Cerebellar cortex (tissue), 1 donor: Measurements from ENCODE around the gene ANKLE1.
"Not testable (repeated sequence)": the region's sequence is repeated elsewhere in the genome, so short reads cannot be mapped to it uniquely, and the experiment has no call there.

Experiments
- DNase-seq: peaks from one replicate; pipeline ENCODE4 v3.0.0-alpha.2; 2015; ENCODE audit warnings: low spot score

ANKLE1 gene

GRCh38 chr19:17282488-17283125 lies 906 bp downstream of the ANKLE1 start:
- DNase-seq = peak; percentile 85

GRCh38 chr19:17283504-17283996 lies 1.8 kb downstream of the ANKLE1 start:
- no peak for DNase-seq

DNA sequence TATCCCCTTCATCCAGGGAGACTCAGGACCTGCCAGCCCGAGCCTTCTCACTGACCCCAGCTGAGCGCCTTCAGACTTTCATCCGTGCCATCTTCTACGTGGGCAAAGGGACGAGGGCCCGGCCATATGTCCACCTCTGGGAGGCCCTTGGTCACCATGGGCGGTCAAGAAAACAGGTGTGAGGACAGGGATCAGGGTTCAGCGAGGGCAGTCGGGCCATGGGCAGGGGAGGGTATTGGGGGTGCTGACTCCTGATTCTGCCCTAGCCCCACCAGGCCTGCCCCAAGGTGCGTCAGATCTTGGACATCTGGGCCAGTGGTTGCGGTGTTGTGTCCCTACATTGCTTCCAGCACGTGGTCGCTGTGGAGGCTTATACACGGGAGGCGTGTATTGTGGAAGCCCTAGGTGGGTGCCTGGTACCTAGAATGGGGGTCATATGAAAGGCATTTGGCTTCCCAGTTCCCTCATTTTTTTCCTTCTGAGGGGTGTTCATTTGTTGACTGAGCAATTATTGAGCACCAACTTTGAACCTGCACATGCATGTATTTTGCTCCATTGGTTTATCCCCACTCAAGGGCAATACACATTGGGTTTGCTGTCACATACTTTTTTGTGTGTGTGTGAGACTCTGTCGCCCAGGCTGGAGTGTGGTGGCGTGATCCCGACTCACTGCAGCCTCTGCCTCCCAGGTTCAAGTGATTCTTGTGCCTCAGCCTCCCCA lies 3.9 kb downstream of the ANKLE1 start:
- DNase-seq = no peak

DNA sequence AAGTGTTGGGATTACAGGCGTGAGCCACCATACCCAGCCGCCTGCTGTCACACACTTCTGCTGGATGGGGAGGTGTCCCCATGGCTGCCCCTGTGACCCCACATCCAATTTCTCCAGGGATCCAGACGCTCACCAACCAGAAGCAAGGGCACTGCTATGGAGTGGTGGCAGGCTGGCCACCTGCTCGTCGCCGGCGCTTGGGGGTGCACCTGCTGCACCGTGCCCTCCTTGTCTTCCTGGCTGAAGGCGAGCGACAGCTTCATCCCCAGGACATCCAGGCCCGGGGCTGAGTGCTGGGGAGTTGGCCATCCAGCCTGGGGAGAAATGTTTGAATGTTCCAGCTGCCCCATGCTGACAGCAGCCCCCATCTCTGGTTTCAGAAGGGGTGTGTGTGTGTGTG lies 4.6 kb downstream of the ANKLE1 start:
- no peak for DNase-seq

DNA sequence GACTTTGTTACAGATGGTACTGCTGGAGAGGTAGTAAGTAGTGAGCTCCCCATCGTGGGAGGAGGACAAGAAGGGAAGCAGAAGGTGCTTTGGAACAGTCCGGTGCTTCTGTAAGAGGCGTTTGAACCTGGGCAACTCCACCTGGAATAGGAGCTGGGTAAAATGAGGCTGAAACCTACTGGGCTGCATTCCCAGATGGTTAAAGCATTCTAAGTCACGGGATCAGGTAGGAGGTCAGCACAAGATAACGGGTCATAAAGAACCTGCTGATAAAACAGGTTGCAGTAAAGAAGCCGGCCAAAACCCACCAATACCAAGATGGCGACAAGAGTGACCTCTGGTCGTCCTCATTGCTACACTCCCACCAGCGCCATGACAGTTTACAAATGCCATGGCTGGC lies 5.1 kb downstream of the ANKLE1 start:
- DNase-seq = no peak

DNA sequence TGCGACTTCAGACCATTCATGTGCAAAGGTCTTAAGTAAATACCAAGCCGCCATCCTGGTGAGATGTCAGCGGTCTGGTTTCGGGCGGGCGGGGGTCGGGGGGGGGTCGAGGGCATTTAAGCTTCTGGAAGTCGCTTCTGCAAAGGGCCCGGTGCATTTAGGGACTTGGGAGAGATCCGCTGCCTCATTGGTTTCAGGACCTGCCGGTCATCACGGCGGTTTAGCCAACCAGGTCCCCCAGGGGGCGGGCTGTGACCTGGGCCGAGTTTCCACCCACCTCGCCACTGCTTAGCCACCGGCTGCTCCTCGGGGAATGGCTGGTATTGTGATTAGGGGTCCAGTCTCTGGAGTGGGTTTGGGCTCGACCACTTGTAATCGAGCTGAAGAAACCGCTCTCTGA lies 7.8 kb downstream of the ANKLE1 start:
- peak; percentile 66 for DNase-seq

DNA sequence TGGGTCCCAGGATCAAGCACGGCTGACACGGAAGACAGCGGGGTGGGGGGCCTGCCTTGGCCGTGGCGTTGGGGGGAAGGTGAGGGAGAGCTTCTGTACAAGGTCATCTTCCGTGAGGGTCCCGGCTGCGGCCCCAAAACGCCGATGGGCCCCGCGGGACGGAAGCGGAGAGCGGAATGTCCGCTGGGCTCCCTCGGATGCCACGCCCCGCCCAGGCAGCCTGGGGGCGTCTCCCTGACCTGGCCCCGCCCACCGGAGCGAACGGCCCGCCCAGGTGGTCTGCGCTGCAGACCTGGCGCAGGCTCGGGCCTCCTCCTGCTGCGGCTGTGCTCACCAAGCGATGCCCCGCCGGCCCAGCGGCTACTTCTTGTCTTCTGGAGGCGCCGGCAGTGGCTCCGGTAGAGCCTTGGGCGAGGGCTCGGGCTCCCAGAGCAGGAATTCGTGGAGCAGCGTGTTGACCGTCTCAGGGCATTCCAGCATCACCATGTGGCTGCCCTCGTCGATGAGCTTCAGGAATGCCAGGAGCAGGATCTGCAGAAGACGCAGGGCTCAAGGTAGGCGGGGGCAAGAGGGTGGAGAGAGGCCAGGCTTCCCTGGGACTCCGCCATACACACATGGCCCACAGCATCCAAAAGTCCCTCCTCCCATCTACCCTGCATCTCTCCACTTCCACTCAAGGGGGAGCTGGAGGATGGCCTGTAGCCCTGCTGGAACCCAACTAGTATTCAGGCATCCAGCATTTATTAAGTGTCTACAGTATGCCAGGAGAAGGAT lies 10.8 kb downstream of the ANKLE1 start:
- DNase-seq = peak; percentile 94

- DNase-seq = no peak
These were observed 11.9 kb downstream of the ANKLE1 start for GRCh38 chr19:17293605-17294004.

GRCh38 chr19:17294051-17294891 lies 12.6 kb downstream of the ANKLE1 start:
- DNase-seq = no peak

DNA sequence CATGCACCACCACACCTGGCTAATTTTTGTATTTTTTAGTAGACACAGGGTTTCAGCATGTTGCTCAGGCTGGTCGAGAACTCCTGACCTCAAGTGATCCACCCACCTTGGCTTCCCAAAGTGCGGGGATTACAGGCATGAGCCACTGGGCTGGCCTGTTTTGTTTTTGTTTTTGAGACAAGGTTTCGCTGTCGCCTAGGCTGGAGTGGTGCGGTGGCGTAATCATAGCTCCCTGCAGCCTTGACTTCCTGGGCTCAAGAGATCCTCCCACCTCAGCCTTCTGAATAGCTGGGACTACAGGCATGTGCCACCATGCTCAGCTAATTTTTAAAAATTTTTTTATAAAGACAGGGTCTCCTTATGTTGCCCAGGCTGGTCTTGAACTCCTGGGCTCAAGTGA lies 13.8 kb downstream of the ANKLE1 start:
- DNase-seq = not testable (repeated sequence)

DNA sequence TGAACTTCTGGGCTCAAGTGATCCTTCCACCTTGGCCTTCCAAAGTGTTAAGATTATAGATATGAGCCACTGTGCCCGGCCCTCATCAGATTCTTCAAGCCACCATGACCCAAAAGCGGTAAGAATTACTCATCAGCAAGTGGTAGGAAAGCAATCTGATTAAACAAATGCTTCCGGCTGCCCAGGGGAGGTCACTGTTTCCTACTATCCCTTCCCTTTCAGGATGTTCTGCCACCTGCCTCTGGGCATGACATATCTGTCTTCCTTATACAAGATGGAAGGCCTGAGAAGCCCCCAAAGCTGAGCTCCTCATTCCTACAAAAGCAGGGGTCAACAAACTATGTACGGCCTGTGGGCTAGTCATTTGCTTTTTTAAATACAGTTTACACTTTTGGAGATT lies 14.6 kb downstream of the ANKLE1 start:
- DNase-seq = no peak

DNA sequence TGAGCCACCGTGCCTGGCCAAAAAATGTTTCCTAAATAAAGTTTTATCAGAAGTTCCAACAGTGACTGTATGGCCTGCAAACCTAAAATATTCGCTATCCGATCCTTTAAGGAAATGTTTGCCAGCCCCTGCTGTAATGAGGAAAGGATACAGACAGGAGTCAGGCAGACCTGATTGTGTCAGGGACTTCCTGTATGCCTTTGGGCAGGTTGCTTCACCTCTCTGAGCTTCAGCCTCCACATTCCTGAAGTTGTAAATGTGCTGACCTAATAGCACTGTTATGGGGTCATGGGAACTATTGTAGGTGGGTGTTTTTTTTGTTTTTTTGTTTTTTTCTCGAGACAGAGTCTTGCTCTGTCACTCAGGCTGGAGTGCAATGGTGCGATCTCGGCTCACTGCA lies 15.3 kb downstream of the ANKLE1 start:
- no peak for DNase-seq

- no peak for DNase-seq
These were observed 19.4 kb downstream of the ANKLE1 start for GRCh38 chr19:17300992-17301619.

GRCh38 chr19:17302391-17303166 lies 20.9 kb downstream of the ANKLE1 start:
- no peak for DNase-seq

DNA sequence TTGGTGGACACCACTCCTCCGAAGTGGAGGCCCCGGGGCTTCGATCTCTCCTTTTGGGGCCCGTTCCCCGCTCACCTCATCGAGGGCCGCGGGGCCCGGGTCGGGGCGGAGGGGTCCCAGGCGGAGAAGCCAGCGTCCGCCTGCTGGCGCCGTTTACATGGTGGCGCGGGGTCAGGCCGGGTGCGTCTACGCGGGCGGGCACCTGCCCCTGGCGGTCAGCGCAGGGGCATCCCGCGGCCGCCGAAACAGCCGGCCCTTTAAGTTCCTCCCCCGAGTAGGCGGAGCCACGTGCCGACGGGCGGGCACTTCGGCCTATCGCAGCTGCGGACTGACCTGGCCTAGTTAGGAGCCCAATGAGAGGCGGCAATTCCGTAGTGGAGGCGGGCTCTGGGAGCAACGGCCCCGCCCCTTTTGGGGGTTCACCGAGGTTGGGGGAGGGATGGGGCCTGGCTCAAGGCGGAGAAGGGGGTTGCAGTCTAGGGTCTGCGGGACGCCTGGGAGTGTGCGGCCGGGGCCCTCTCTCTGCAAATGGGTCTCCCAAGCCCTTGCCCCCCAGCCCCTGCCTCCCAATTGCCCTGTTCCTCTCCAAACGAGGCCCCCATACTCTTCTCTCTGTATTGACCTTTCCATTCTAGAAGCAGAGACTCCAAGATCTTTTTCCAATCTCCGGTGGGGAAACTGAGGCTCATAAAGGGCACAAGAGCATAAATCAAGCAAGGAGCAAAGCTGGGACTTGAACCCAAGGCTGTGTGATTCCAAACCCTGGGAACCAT lies 21.7 kb downstream of the ANKLE1 start, which contains the start of gene ABHD8:
ABHD8 (minus strand) TSS at position 259 of the 773 bp plus-strand sequence. CDS start 1,809 bp downstream, outside the sequence.
- peak; percentile 98 for DNase-seq

DNA sequence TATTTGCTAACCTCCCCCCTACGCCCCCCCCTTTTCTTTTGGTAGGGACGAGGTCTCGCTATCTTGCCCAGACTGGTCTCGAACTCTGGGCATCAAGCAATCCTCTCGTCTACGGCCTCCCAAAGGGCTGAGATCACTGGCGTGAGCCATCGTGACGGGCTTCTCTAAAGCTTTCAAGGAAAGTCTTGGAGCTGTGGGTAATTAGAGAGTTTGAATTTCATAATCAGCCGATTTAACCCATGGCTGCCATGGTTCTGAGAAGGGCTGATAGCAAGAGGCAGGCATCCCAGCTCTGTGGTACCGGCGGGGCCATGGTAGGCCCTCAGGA lies 22.2 kb downstream of the ANKLE1 start:
- DNase-seq = no peak

- no peak for DNase-seq
These were observed 22.9 kb downstream of the ANKLE1 start for GRCh38 chr19:17304386-17305215.

GRCh38 chr19:17305216-17305516 lies 23.5 kb downstream of the ANKLE1 start:
- DNase-seq = no peak
